Astrocyte of the spinal cord (primary cell): ENCODE data around the gene AFDN.

Experiments used
- DNase-seq: peaks from one replicate; pipeline ENCODE4 v3.0.0; 2011; ENCODE audit warnings: low read depth, low spot score
- H3K4me3 ChIP-seq: 2 replicates; pipeline ENCODE4 v1.5.1; 2011; ENCODE audit warnings: low read depth, mild to moderate bottlenecking, low read length, moderate library complexity
- in situ Hi-C: cut with HindIII; loops from 2 replicates; pipeline ENCODE4 v1.10.0; 2017; ENCODE audit warnings: low sequenced_read_pairs
- TF ChIP-seq, protein P1 (sequence below): IDR thresholded peaks from 2 replicates; pipeline ENCODE4 v1.5.1; 2012; ENCODE audit warnings: low read depth, mild to moderate bottlenecking, low read length, inconsistent platforms

The AFDN gene

DNA sequence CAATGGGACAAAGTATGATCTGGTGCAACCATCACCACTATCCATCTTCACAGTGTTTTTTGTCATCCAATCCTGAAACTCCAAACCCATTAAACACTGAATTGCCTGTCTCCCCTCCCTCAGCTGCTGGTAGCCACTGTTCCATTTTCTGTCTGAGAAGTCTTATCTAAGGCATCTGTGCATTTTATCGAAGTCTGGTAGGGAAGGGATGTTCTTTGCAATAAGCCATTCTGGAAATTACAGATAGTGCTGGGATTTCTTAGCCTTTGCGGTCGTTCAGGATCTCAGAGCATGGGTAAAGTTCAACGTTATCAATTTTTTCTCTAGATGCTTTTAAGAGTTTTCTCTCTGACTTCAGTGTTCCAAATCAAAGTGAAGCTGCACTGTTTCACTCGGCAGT lies 194.9 kb downstream of the AFDN start:
- no peak for DNase-seq
- H3K4me3 ChIP-seq: no peak overlapping the region
- in situ Hi-C loops: no loop called here
- TF ChIP-seq, protein P1, sequence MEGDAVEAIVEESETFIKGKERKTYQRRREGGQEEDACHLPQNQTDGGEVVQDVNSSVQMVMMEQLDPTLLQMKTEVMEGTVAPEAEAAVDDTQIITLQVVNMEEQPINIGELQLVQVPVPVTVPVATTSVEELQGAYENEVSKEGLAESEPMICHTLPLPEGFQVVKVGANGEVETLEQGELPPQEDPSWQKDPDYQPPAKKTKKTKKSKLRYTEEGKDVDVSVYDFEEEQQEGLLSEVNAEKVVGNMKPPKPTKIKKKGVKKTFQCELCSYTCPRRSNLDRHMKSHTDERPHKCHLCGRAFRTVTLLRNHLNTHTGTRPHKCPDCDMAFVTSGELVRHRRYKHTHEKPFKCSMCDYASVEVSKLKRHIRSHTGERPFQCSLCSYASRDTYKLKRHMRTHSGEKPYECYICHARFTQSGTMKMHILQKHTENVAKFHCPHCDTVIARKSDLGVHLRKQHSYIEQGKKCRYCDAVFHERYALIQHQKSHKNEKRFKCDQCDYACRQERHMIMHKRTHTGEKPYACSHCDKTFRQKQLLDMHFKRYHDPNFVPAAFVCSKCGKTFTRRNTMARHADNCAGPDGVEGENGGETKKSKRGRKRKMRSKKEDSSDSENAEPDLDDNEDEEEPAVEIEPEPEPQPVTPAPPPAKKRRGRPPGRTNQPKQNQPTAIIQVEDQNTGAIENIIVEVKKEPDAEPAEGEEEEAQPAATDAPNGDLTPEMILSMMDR: no peak
